Endothelial cell of umbilical vein (primary cell): ENCODE measurements around the gene BLM. TPM values are rescaled to one million over a fixed set of nuclear protein-coding genes. Genes with fewer than 3 reads are reported as not detected.

Experiments used
- BruUV-seq: library from RNA; stranded (reverse); fragments of 400-500 nt; replicated peaks from 2 replicates; lab custom pipeline; 2021; lab: Mats Ljungman, UMichigan
- CTCF ChIA-PET: fragments of 300-600, 350-600 bp; sonication (Branson Sonifier 250); formaldehyde crosslinking; loops from one replicate; lab custom pipeline; 2021; ENCODE audit warnings: antibody characterized with exemption, inconsistent platforms; lab: Charles Lee
- POLR2A ChIA-PET: fragments of 300-600, 350-600 bp; sonication (Branson Sonifier 250); formaldehyde crosslinking; loops from one replicate; lab custom pipeline; 2021; ENCODE audit warnings: antibody characterized with exemption, inconsistent platforms; lab: Charles Lee
- DNase-seq: peaks from one replicate; pipeline ENCODE4 v3.0.0-alpha.2; 2011; ENCODE audit warnings: low read depth, low spot score
- FAIRE-seq: peaks from 2 replicates; lab custom pipeline; 2011; peaks lifted over from hg19 to GRCh38; lab: Jason Lieb, UNC
- H2AFZ ChIP-seq: 2 replicates; pipeline ENCODE4 v1.6.0; 2012; ENCODE audit warnings: low read depth, low read length, control low read depth, inconsistent platforms
- H3K27ac ChIP-seq: 2 replicates; pipeline ENCODE4 v1.5.1; 2011; ENCODE audit warnings: low read depth, mild to moderate bottlenecking, control low read depth, low read length, moderate library complexity; ENCODE audit not compliant: insufficient read depth
- H3K27me3 ChIP-seq, 2 experiments: 2 replicates each; pipeline versions ENCODE4 v1.6.0 to v1.6.1; 2011; ENCODE audit warnings: low read length in 2 of 2, mixed read lengths in 1 of 2; ENCODE audit not compliant: control insufficient read depth in 2 of 2, insufficient read depth in 2 of 2
- H3K36me3 ChIP-seq, 2 experiments: 2 replicates in 1 of 2; 3 replicates in 1 of 2; pipeline ENCODE4 v1.5.1; 2011; ENCODE audit warnings: low read length in 2 of 2, mild to moderate bottlenecking in 1 of 2, moderate library complexity in 1 of 2; ENCODE audit not compliant: control insufficient read depth in 2 of 2, insufficient read depth in 2 of 2; ENCODE audit errors: extremely low read depth in 1 of 2
- H3K4me1 ChIP-seq: 3 replicates; pipeline ENCODE4 v1.5.1; 2011; ENCODE audit warnings: mild to moderate bottlenecking, low read length; ENCODE audit not compliant: control insufficient read depth, insufficient read depth; ENCODE audit errors: extremely low read depth
- H3K4me2 ChIP-seq: 2 replicates; pipeline ENCODE4 v1.6.1; 2011; ENCODE audit warnings: low read length, control low read depth, mixed read lengths; ENCODE audit not compliant: insufficient read depth
- H3K4me3 ChIP-seq, 3 experiments: fragments of 200-600 bp in 1 of 3; sonication (generic), shearing (Covaris generic) in 1 of 3; replicated peaks in 1 of 3; 2 replicates each; pipeline ENCODE4 v1.5.1; 2011 to 2016; ENCODE audit warnings: control low read depth in 3 of 3, low read length in 3 of 3, mild to moderate bottlenecking in 2 of 3, inconsistent platforms in 1 of 3, low read depth in 1 of 3, moderate library complexity in 1 of 3; ENCODE audit not compliant: insufficient read depth in 1 of 3
- H3K79me2 ChIP-seq: 2 replicates; pipeline ENCODE4 v1.6.0; 2012; ENCODE audit warnings: low read length, inconsistent platforms; ENCODE audit not compliant: control insufficient read depth, insufficient read depth
- H3K9ac ChIP-seq: replicated peaks from 2 replicates; pipeline ENCODE3; 2011; ENCODE audit warnings: low read length, control low read depth; ENCODE audit not compliant: insufficient read depth; ENCODE audit errors: extremely low read depth
- H3K9me1 ChIP-seq: replicated peaks from 3 replicates; pipeline ENCODE4 v1.6.0; 2011; ENCODE audit warnings: mild to moderate bottlenecking, low read length; ENCODE audit not compliant: control insufficient read depth, insufficient read depth; ENCODE audit errors: extremely low read depth
- H3K9me3 ChIP-seq: replicated peaks from 2 replicates; pipeline ENCODE4 v1.5.1; 2012; ENCODE audit warnings: low read length, inconsistent platforms; ENCODE audit not compliant: control insufficient read depth, insufficient read depth
- H4K20me1 ChIP-seq: replicated peaks from 2 replicates; pipeline ENCODE3; 2011; ENCODE audit warnings: mild to moderate bottlenecking, low read length; ENCODE audit not compliant: control insufficient read depth, insufficient read depth; ENCODE audit errors: extremely low read depth
- EZH2 ChIP-seq: IDR thresholded peaks from 2 replicates; pipeline ENCODE4 v1.6.1; 2012; ENCODE audit warnings: borderline replicate concordance, low read depth, mild to moderate bottlenecking, moderate library complexity, low read length, inconsistent platforms; ENCODE audit not compliant: severe bottlenecking
- FOS ChIP-seq: IDR thresholded peaks from 2 replicates; pipeline ENCODE4 v1.6.1; 2011; ENCODE audit warnings: mild to moderate bottlenecking, low read length, moderate library complexity, borderline replicate concordance; ENCODE audit not compliant: insufficient read depth
- GATA2 ChIP-seq: IDR thresholded peaks from 2 replicates; pipeline ENCODE4 v1.7.0; 2011; ENCODE audit warnings: low read depth, mild to moderate bottlenecking, moderate library complexity, mixed read lengths, low read length; ENCODE audit not compliant: insufficient read length, insufficient read depth
- JUN ChIP-seq: IDR thresholded peaks from 2 replicates; pipeline ENCODE4 v1.6.1; 2011; ENCODE audit warnings: borderline replicate concordance, low read depth; ENCODE audit not compliant: insufficient read length, insufficient read depth
- MAX ChIP-seq: IDR thresholded peaks from 2 replicates; pipeline ENCODE4 v1.6.1; 2011; ENCODE audit not compliant: insufficient read depth, insufficient read length
- MYC ChIP-seq: IDR thresholded peaks from one replicate; pipeline ENCODE4 v1.6.1; 2011; ENCODE audit warnings: mild to moderate bottlenecking, low read depth, low read length
- POLR2A ChIP-seq: IDR thresholded peaks from 2 replicates; pipeline ENCODE4 v1.6.1; 2012; ENCODE audit warnings: low read depth, mild to moderate bottlenecking, control low read depth, low read length
- POLR2AphosphoS5 ChIP-seq: IDR thresholded peaks from 2 replicates; pipeline ENCODE4 v1.6.1; 2012; ENCODE audit warnings: low read depth, mild to moderate bottlenecking, control low read depth, low read length, moderate library complexity; ENCODE audit not compliant: insufficient read depth
- dilution Hi-C: fragments of 300-500 bp; cut with MboI; formaldehyde crosslinking; loops from one replicate; pipeline ENCODE4 v1.15.0; 2019; ENCODE audit warnings: low sequenced_read_pairs; ENCODE audit not compliant: extremely low pct_ligation_motif_present
- intact Hi-C: fragments of 100-400 bp; cut with micrococcal nuclease; formaldehyde crosslinking; loops from one replicate; pipeline ENCODE4 v1.10.0; 2022
- polyA plus RNA-seq, 4 experiments: library from polyadenylated mRNA; depleted of rRNA in 3 of 4; stranded (reverse) in 3 of 4; unstranded in 1 of 4; fragments of >200 nt; gene quantifications; 2 replicates each; pipeline versions ENCODE4 v1.2.1 to v1.2.3, GENCODE V29; 2011 to 2012; ENCODE audit warnings: missing spikeins in 1 of 4
- total RNA-seq: library from RNA; stranded (reverse); gene quantifications from 2 replicates; pipeline ENCODE4 v1.2.3, GENCODE V29; 2021
- TF ChIP-seq, protein P1 (sequence below), 2 donors: IDR thresholded peaks; 1 replicate in 1 of 2; 2 replicates in 1 of 2; pipeline ENCODE4 v1.5.1; 2011; ENCODE audit warnings: low read length in 2 of 2, mild to moderate bottlenecking in 2 of 2, moderate library complexity in 2 of 2, control low read depth in 1 of 2, inconsistent platforms in 1 of 2, low read depth in 1 of 2; ENCODE audit not compliant: insufficient read depth in 1 of 2; ENCODE audit errors: extremely low read depth in 1 of 2

BLM gene
- total and polyA plus RNA-seq, 2 donors (not counting 3 experiments of a cell fraction or from before 2014, with no cell fraction given) = 3.8 to 17.3 TPM

GRCh38 chr15:90809536-90809935 is 92.4 kb downstream of the BLM start:
- Histone ChIP-seq H4K20me1 (no peaks in the 10 kb centered on the region), H3K9me3 (no peaks in the 10 kb centered on the region)
- FAIRE-seq = no peak

GRCh38 chr15:90810354-90810753 is 93.2 kb downstream of the BLM start:
- no TSS peak for BruUV-seq
- Histone ChIP-seq H3K9me3 (no peaks in the 10 kb centered on the region), H2AFZ (no peak overlapping the region), H3K27ac (no peak overlapping the region), H3K9ac (no peak overlapping the region), H3K4me2 (no peak overlapping the region), H4K20me1 (no peaks in the 10 kb centered on the region), H3K79me2 (no peaks in the 10 kb centered on the region), H3K4me1 (no peaks in the 10 kb centered on the region), H3K27me3 (no peaks in the 10 kb centered on the region), H3K36me3 (peaks cover 0 to 6% of the 10 kb centered on the region in 2 experiments), H3K4me3 (no peak overlapping the region), H3K9me1 (no peaks in the 10 kb centered on the region)
- no peak for FAIRE-seq
- POLR2A ChIA-PET = no interaction called here
- TF ChIP-seq FOS (no peak), EZH2 (no peak), MYC (no peak), JUN (no peak), POLR2AphosphoS5 (no peak), MAX (no peak), POLR2A (no peak), GATA2 (no peak)
- TF ChIP-seq, protein P1, sequence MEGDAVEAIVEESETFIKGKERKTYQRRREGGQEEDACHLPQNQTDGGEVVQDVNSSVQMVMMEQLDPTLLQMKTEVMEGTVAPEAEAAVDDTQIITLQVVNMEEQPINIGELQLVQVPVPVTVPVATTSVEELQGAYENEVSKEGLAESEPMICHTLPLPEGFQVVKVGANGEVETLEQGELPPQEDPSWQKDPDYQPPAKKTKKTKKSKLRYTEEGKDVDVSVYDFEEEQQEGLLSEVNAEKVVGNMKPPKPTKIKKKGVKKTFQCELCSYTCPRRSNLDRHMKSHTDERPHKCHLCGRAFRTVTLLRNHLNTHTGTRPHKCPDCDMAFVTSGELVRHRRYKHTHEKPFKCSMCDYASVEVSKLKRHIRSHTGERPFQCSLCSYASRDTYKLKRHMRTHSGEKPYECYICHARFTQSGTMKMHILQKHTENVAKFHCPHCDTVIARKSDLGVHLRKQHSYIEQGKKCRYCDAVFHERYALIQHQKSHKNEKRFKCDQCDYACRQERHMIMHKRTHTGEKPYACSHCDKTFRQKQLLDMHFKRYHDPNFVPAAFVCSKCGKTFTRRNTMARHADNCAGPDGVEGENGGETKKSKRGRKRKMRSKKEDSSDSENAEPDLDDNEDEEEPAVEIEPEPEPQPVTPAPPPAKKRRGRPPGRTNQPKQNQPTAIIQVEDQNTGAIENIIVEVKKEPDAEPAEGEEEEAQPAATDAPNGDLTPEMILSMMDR (IDR thresholded peaks at IDR 0.05; ENCODE audit: extremely low read depth in 1 of 2, insufficient read depth in 1 of 2, low read depth in 1 of 2, low read length in 2 of 2) = no peak
- CTCF ChIA-PET = interaction anchor here (0.6 kb wide), 1 partner anchor 13 kb away, joined by 3 read pairs; no protein-coding TSS in a partner anchor
- intact Hi-C loops (no loop called here), dilution Hi-C loops (no loop called here)
- DNase-seq = no peak

More at GRCh38 chr15:90809536-90809935, 92.4 kb downstream of the BLM start:
- peaks cover 0 to 6% of the 10 kb centered on the region in 2 experiments for H3K36me3 ChIP-seq
- no peaks in the 10 kb centered on the region for H3K9me1 ChIP-seq
- H3K9ac ChIP-seq = no peak overlapping the region
- H3K27ac ChIP-seq = no peak overlapping the region
- CTCF ChIA-PET = no interaction called here
- intact Hi-C loops = no loop called here
- dilution Hi-C loops = no loop called here
- H3K4me3 ChIP-seq = no peak overlapping the region
- no peak for TF ChIP-seq EZH2
- TF ChIP-seq, protein P1 (IDR thresholded peaks at IDR 0.05; ENCODE audit: extremely low read depth in 1 of 2, insufficient read depth in 1 of 2, low read depth in 1 of 2, low read length in 2 of 2) = no peak
- H3K27me3 ChIP-seq = no peaks in the 10 kb centered on the region
- no TSS peak for BruUV-seq
- H3K4me1 ChIP-seq = no peaks in the 10 kb centered on the region
- no peak for DNase-seq
- POLR2A ChIA-PET = no interaction called here
- no peaks in the 10 kb centered on the region for H3K79me2 ChIP-seq
- H3K4me2 ChIP-seq = no peak overlapping the region
- no peak overlapping the region for H2AFZ ChIP-seq
